Measurements from ENCODE around the gene SLC17A2.

Gene SLC17A2, protein sequence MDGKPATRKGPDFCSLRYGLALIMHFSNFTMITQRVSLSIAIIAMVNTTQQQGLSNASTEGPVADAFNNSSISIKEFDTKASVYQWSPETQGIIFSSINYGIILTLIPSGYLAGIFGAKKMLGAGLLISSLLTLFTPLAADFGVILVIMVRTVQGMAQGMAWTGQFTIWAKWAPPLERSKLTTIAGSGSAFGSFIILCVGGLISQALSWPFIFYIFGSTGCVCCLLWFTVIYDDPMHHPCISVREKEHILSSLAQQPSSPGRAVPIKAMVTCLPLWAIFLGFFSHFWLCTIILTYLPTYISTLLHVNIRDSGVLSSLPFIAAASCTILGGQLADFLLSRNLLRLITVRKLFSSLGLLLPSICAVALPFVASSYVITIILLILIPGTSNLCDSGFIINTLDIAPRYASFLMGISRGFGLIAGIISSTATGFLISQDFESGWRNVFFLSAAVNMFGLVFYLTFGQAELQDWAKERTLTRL

DNA sequence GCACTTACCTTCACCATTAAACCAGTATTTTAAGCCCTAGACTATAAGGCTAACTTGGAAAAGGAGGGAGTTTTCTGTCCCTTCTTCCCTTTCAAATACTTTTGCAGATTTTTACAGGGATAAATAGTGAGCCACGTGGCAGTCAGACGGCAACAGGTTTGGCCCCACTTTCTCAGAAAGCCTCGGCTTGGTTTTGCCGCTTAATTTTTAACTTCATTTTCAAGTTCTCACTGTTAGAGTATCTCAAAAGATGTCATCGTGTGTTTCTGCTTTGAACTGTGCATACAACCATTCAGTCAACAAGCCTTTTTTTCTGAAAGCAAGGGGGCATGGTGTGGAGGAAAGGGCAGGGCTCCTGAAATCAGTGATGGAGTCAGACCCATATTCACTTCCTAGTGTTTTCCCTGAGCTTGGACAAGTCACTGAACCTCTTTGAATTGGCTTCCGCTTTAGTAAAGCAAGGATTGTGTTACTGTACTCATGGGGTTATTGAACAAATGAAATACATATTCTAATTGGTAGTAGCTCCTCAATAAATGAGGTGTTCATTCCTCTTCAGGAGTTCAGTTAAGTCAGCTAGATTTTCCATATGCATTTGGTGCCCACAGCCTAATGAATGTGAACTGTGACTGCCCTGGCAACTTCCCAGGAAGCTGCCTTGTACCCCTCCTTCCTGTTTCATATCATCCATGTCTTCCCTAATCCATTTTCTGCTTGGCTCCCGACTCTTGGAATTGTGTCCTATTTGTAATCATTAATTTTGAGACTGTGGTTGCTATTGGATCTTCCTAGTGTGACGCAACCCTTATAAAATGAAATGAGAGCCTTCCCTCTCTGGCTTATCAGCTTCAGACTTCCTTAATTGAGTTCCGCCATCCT, at the start of gene SLC17A2:
SLC17A2 (minus strand) TSS at position 160 of the 879 bp plus-strand sequence. CDS start 4,895 bp downstream, outside the sequence.
- no peaks in the 10 kb centered on the region for H3K27me3 ChIP-seq (ENCODE audit: insufficient read depth, insufficient read length)
- TF ChIP-seq ZNF274 (IDR thresholded peaks at IDR 0.05; ENCODE audit: low read depth, low read length) (no peak), YY1 (IDR thresholded peaks at IDR 0.05; ENCODE audit: insufficient read depth, insufficient read length) (no peak), SUZ12 (IDR thresholded peaks at IDR 0.05; ENCODE audit: extremely low read depth, insufficient read depth, insufficient read length) (no peak)
- H3K4me1 ChIP-seq (ENCODE audit: insufficient read depth, insufficient read length), result no peaks in the 10 kb centered on the region
- H3K4me3 ChIP-seq (ENCODE audit: insufficient read length, low read depth), result no peak within 1 kb of the TSS
- no peak within 1 kb of the TSS for H3K9ac ChIP-seq (ENCODE audit: insufficient read length, low read depth)
- H3K9me3 ChIP-seq (ENCODE audit: insufficient read depth, low read length), result no peaks in the 10 kb centered on the region
- no peaks in the 10 kb centered on the region for H3K36me3 ChIP-seq (ENCODE audit: insufficient read depth, insufficient read length, low read length)
- DNase-seq (ENCODE audit: low read depth, low spot score), result no peak

DNA sequence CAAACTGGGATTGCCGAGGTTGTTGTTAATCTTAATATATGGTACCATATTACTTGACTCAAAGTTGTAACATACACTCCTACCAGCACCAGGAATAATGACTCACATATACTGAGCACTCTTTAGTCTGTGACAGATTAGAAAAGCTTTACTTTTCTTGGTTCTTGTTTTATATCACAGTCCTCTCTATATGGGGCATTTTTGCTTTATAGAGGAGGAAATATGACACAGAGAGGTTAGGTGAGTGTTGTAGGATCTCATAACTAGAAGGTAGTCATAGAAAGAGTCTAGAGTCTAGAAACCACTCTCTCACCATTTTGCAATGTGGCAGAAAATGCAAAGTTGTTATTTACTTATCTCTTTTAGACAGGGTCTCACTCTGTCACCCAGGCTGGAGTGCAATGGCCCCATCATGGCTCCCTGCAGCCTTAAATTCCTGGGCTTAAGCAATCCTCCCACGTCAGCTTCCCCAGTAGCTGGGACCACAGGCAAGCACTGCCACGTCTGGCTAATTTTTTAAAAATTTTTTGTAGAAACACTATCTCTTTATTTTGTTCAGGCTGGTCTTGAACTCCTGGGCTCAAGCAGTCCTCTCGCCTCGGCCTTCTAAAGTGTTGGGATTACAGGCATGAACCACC, 45.6 kb upstream of the SLC17A2 start:
- Histone ChIP-seq H3K9ac (ENCODE audit: insufficient read length, low read depth) (no peak overlapping the region), H3K4me3 (ENCODE audit: insufficient read length, low read depth) (no peak overlapping the region), H3K4me1 (ENCODE audit: insufficient read depth, insufficient read length) (no peaks in the 10 kb centered on the region), H3K27me3 (ENCODE audit: insufficient read depth, insufficient read length) (no peaks in the 10 kb centered on the region), H3K36me3 (ENCODE audit: insufficient read depth, insufficient read length, low read length) (no peaks in the 10 kb centered on the region), H3K9me3 (ENCODE audit: insufficient read depth, low read length) (no peaks in the 10 kb centered on the region)
- TF ChIP-seq YY1 (IDR thresholded peaks at IDR 0.05; ENCODE audit: insufficient read depth, insufficient read length) (no peak), ZNF274 (IDR thresholded peaks at IDR 0.05; ENCODE audit: low read depth, low read length) (no peak), SUZ12 (IDR thresholded peaks at IDR 0.05; ENCODE audit: extremely low read depth, insufficient read depth, insufficient read length) (no peak)
- no peak for DNase-seq (ENCODE audit: low read depth, low spot score)

DNA sequence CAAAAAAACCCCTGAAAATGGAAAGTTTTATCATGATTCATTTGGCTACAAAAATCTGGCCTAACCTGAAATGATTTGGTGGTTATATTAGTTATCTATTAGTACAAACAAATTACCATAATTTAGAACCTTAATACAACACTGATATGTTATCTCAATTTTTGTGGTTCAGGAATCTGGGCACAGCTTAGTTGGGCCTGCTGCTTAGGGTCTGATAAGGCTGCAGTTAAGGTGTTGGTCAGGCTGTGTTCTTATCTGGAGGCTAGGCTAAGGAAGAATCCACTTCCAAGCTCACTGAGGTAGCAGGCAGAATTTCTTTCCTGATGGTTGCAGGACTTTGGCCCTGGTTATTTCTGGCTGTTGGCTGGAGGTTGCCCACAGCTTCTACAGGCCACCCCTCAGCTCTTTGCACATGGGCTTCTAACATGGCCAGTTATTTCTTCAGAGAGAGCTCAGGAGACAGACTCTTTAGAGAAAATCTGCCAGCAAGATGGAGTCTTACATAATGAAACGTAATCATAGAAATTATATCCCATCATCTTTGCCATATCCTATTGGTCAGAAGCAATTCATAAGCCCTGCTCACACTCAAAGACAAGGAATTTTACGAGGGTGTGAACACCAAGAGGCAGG, 43.5 kb upstream of the SLC17A2 start:
- Histone ChIP-seq H3K36me3 (ENCODE audit: insufficient read depth, insufficient read length, low read length) (no peaks in the 10 kb centered on the region), H3K27me3 (ENCODE audit: insufficient read depth, insufficient read length) (no peaks in the 10 kb centered on the region), H3K4me1 (ENCODE audit: insufficient read depth, insufficient read length) (no peaks in the 10 kb centered on the region), H3K4me3 (ENCODE audit: insufficient read length, low read depth) (no peak overlapping the region), H3K9me3 (ENCODE audit: insufficient read depth, low read length) (no peaks in the 10 kb centered on the region), H3K9ac (ENCODE audit: insufficient read length, low read depth) (no peak overlapping the region)
- DNase-seq (ENCODE audit: low read depth, low spot score), result no peak
- TF ChIP-seq YY1 (IDR thresholded peaks at IDR 0.05; ENCODE audit: insufficient read depth, insufficient read length), result no peak
- TF ChIP-seq ZNF274 (IDR thresholded peaks at IDR 0.05; ENCODE audit: low read depth, low read length), result no peak
- TF ChIP-seq SUZ12 (IDR thresholded peaks at IDR 0.05; ENCODE audit: extremely low read depth, insufficient read depth, insufficient read length), result no peak

DNA sequence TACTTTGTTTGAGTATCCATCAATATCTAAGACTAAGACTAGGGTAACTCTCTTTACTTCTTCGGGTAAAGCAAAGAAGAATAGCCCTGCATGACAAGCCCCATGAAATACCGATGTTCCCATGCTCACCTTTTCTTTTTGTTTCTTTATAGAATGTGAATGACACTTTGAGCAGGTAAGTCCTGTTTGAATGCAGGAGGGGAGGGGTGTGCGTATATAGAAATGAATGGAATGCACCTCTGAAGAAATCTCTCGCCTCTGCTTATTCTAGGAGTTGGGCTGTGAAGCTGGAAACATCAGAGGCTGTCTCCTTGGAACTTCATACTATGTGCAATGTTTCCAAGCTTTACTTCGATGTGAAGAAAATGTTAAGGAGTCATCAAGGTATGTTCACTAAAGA, 42.4 kb upstream of the SLC17A2 start:
- Histone ChIP-seq H3K9ac (ENCODE audit: insufficient read length, low read depth) (no peak overlapping the region), H3K4me3 (ENCODE audit: insufficient read length, low read depth) (no peak overlapping the region), H3K4me1 (ENCODE audit: insufficient read depth, insufficient read length) (no peaks in the 10 kb centered on the region), H3K36me3 (ENCODE audit: insufficient read depth, insufficient read length, low read length) (no peaks in the 10 kb centered on the region), H3K9me3 (ENCODE audit: insufficient read depth, low read length) (no peaks in the 10 kb centered on the region), H3K27me3 (ENCODE audit: insufficient read depth, insufficient read length) (no peaks in the 10 kb centered on the region)
- DNase-seq (ENCODE audit: low read depth, low spot score), result no peak
- TF ChIP-seq SUZ12 (IDR thresholded peaks at IDR 0.05; ENCODE audit: extremely low read depth, insufficient read depth, insufficient read length) (no peak), ZNF274 (IDR thresholded peaks at IDR 0.05; ENCODE audit: low read depth, low read length) (no peak), YY1 (IDR thresholded peaks at IDR 0.05; ENCODE audit: insufficient read depth, insufficient read length) (no peak)

DNA sequence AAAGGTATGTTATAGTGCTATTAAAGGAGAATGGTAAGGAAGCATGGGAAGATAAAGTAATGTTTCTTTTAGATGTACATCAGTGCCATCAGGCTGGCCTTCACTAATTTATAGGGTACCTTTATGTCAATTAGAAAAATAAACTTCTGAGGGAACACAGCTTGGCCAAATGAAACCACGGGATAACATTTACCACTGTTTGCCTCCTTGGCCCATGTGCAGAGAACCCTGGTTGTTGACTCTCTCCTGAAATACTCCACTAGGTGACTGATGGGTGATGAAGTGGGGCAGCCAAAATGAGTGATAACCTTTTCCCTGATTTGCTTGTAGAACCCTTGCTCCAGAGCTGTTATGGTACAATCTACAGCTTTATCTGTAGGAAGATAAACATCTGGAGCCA, 41.6 kb upstream of the SLC17A2 start:
- no peaks in the 10 kb centered on the region for H3K9me3 ChIP-seq (ENCODE audit: insufficient read depth, low read length)
- H3K27me3 ChIP-seq (ENCODE audit: insufficient read depth, insufficient read length), result no peaks in the 10 kb centered on the region
- no peaks in the 10 kb centered on the region for H3K36me3 ChIP-seq (ENCODE audit: insufficient read depth, insufficient read length, low read length)
- H3K4me1 ChIP-seq (ENCODE audit: insufficient read depth, insufficient read length), result no peaks in the 10 kb centered on the region
- no peak for TF ChIP-seq ZNF274 (IDR thresholded peaks at IDR 0.05; ENCODE audit: low read depth, low read length)
- H3K4me3 ChIP-seq (ENCODE audit: insufficient read length, low read depth), result no peak overlapping the region
- DNase-seq (ENCODE audit: low read depth, low spot score), result no peak
- H3K9ac ChIP-seq (ENCODE audit: insufficient read length, low read depth), result no peak overlapping the region

DNA sequence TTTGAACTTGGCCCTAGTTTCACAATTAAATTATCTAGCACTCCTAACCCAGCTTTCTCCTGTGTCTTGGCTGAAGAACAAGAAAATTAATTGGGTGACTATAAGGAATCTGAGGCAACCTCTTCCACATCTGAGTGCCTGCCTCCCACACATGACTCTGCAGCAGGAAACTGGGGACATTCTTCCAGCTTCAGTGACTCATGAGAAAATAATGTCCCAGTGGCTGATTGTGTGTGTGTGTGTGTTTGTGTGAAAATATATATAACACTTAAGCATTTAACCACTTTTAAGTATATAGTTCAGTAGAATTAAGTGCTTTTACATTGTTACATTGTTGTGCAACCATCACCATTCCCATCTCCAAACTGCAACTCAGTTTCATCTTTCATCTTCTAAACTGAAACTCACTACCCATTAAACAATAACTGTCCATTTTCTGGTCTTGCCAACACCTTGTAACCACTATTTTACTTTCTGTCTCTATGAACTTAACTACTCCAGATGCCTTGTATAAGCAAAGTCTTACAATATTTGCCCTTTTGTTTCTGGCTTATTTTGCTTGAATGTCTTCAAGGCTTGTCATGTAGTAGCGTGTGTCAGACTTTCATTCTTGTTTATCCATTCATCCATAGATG, 40.8 kb upstream of the SLC17A2 start:
- no peak for TF ChIP-seq ZNF274 (IDR thresholded peaks at IDR 0.05; ENCODE audit: low read depth, low read length)
- no peak for TF ChIP-seq SUZ12 (IDR thresholded peaks at IDR 0.05; ENCODE audit: extremely low read depth, insufficient read depth, insufficient read length)
- no peak for TF ChIP-seq YY1 (IDR thresholded peaks at IDR 0.05; ENCODE audit: insufficient read depth, insufficient read length)

More for the DNA sequence above, 40.8 kb upstream of the SLC17A2 start:
- Histone ChIP-seq H3K4me1 (ENCODE audit: insufficient read depth, insufficient read length) (no peaks in the 10 kb centered on the region), H3K9ac (ENCODE audit: insufficient read length, low read depth) (no peak overlapping the region), H3K4me3 (ENCODE audit: insufficient read length, low read depth) (no peak overlapping the region), H3K36me3 (ENCODE audit: insufficient read depth, insufficient read length, low read length) (no peaks in the 10 kb centered on the region), H3K9me3 (ENCODE audit: insufficient read depth, low read length) (no peaks in the 10 kb centered on the region), H3K27me3 (ENCODE audit: insufficient read depth, insufficient read length) (no peaks in the 10 kb centered on the region)
- DNase-seq (ENCODE audit: low read depth, low spot score), result no peak
